WTC11 (cell line): ENCODE data around the gene PGLYRP2. TPM values are rescaled to one million over a fixed set of nuclear protein-coding genes. Genes with fewer than 3 reads are reported as not detected.

ENCODE experiments used
- ATAC-seq: fragments of 200-7000 bp; cut with Tn5 transposase; 2 replicates; pipeline ENCODE4 v1.10.0; 2021; ENCODE audit warnings: mild to moderate bottlenecking, moderate library complexity
- CTCF ChIA-PET: fragments of 300-600 bp; sonication (Branson Sonifier 250); formaldehyde crosslinking; loops from one replicate; lab custom pipeline; 2021; ENCODE audit warnings: antibody characterized with exemption; lab: Charles Lee
- POLR2A ChIA-PET: fragments of 350-600 bp; sonication (Branson Sonifier 250); formaldehyde crosslinking; loops from one replicate; lab custom pipeline; 2021; ENCODE audit warnings: antibody characterized with exemption; lab: Charles Lee
- DNase-seq: peaks from one replicate; pipeline ENCODE4 v3.0.0; 2021; ENCODE audit warnings: low spot score
- H3K27ac Mint-ChIP-seq: 2 replicates; pipeline ENCODE4 v1.8.0; 2021; ENCODE audit warnings: mixed read lengths
- H3K27me3 Mint-ChIP-seq: 2 replicates; pipeline ENCODE4 v1.8.0; 2021; ENCODE audit warnings: low read depth, mild to moderate bottlenecking, moderate library complexity, mixed read lengths
- H3K36me3 Mint-ChIP-seq: 2 replicates; pipeline ENCODE4 v1.8.0; 2021; ENCODE audit warnings: mixed read lengths
- H3K4me1 Mint-ChIP-seq: 2 replicates; pipeline ENCODE4 v1.8.0; 2022; ENCODE audit warnings: mixed read lengths
- H3K4me3 Mint-ChIP-seq: 2 replicates; pipeline ENCODE4 v1.8.0; 2021; ENCODE audit warnings: mild to moderate bottlenecking, moderate library complexity, mixed read lengths
- H3K9me3 Mint-ChIP-seq: 2 replicates; pipeline ENCODE4 v1.8.0; 2021; ENCODE audit warnings: mixed read lengths
- ETV6 ChIP-seq: sonication (generic); formaldehyde crosslinking; IDR thresholded peaks from 2 replicates; pipeline ENCODE4 v1.8.1; 2022; ENCODE audit warnings: mild to moderate bottlenecking, missing genetic modification reagents
- GABPB1 ChIP-seq: sonication (generic); formaldehyde crosslinking; IDR thresholded peaks from 2 replicates; pipeline ENCODE4 v1.8.1; 2023; ENCODE audit warnings: mild to moderate bottlenecking, missing genetic modification reagents
- JUN ChIP-seq: sonication (generic); formaldehyde crosslinking; IDR thresholded peaks from 2 replicates; pipeline ENCODE4 v1.8.0; 2023; ENCODE audit warnings: mild to moderate bottlenecking, missing genetic modification reagents
- TP53 ChIP-seq: sonication (generic); formaldehyde crosslinking; IDR thresholded peaks from 2 replicates; pipeline ENCODE4 v1.8.1; 2023; ENCODE audit warnings: mild to moderate bottlenecking, missing genetic modification reagents
- ZNF219 ChIP-seq: sonication (generic); formaldehyde crosslinking; IDR thresholded peaks from 2 replicates; pipeline ENCODE4 v1.8.0; 2023; ENCODE audit warnings: missing genetic modification reagents, mild to moderate bottlenecking, borderline replicate concordance
- total RNA-seq: library from RNA; stranded (reverse); gene quantifications from 3 replicates; pipeline ENCODE4 v1.2.3, GENCODE V29; 2021
- TF ChIP-seq, protein P1 (sequence below): fragments of 250-450 bp; sonication (Bioruptor Pico); IDR thresholded peaks from 2 replicates; pipeline ENCODE4 v1.9.0; 2021; ENCODE audit warnings: mild to moderate bottlenecking, borderline replicate concordance
- TF ChIP-seq, protein P2 (sequence below): sonication (generic); formaldehyde crosslinking; IDR thresholded peaks from 2 replicates; pipeline ENCODE4 v1.8.0; 2023; ENCODE audit warnings: missing genetic modification reagents, mild to moderate bottlenecking, borderline replicate concordance
- TF ChIP-seq, protein P3 (sequence below): sonication (generic); formaldehyde crosslinking; IDR thresholded peaks from 2 replicates; pipeline ENCODE4 v1.8.0; 2022; ENCODE audit warnings: missing genetic modification reagents
- TF ChIP-seq, protein P4 (sequence below): sonication (generic); formaldehyde crosslinking; IDR thresholded peaks from 2 replicates; pipeline ENCODE4 v1.8.1; 2023; ENCODE audit warnings: mild to moderate bottlenecking, missing genetic modification reagents
- TF ChIP-seq, protein P5 (sequence below): sonication (generic); formaldehyde crosslinking; conservative IDR thresholded peaks from 2 replicates; pipeline ENCODE4 v1.8.1; 2023; ENCODE audit warnings: mild to moderate bottlenecking, low read depth, missing genetic modification reagents, moderate library complexity
- TF ChIP-seq, protein P6 (sequence below): sonication (generic); formaldehyde crosslinking; IDR thresholded peaks from 2 replicates; pipeline ENCODE4 v1.8.1; 2023; ENCODE audit warnings: mild to moderate bottlenecking, missing genetic modification reagents, borderline replicate concordance
- TF ChIP-seq, protein P7 (sequence below): sonication (generic); formaldehyde crosslinking; IDR thresholded peaks from 2 replicates; pipeline ENCODE4 v1.8.0; 2022; ENCODE audit warnings: mild to moderate bottlenecking, missing genetic modification reagents
- TF ChIP-seq, protein P8 (sequence below): fragments of 250-450 bp; sonication (Bioruptor Pico); IDR thresholded peaks from 2 replicates; pipeline ENCODE4 v2.1.2; 2022; ENCODE audit warnings: mild to moderate bottlenecking, moderate library complexity

PGLYRP2 gene
- total RNA-seq, 1 experiment from 2014 or later = not detected

DNA sequence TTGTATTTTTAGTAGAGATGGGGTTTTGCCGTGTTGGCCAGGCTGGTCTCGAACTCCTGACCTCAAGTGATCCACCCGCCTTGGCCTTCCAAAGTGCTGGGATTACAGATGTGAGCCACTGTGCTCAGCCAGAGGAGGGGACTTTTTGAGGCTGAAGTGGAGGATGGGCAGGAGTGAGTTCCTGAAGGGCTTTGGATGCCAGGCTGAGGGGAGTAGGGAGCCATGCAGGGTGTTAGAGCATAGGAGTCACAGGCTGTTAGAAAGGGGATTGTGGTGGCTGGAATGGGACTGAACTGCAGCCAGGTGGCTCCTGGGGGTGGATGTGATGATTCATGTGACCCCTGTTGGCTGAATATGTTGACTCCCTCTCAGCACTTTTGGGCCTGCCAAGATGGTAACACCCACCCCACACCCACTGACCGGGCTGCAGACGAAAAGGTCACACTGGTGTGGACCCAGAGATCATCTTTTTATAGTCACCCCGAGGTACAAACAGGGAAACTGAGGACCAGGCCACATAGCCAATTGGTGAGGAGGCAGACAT is 40.2 kb upstream of the PGLYRP2 start:
- POLR2A ChIA-PET = interaction anchor here (0.7 kb wide), 1 partner anchor 958 kb away, joined by 3 read pairs; no protein-coding TSS in a partner anchor
- peaks cover 20% of the 10 kb centered on the region for H3K9me3 Mint-ChIP-seq
- CTCF ChIA-PET = no interaction called here
- peaks cover 10% of the 10 kb centered on the region for H3K36me3 Mint-ChIP-seq
- no peak overlapping the region for H3K27ac Mint-ChIP-seq
- ATAC-seq = no peak
- no peak overlapping the region for H3K4me3 Mint-ChIP-seq
- no peak for DNase-seq
- peaks cover 23% of the 10 kb centered on the region for H3K27me3 Mint-ChIP-seq
- no peaks in the 10 kb centered on the region for H3K4me1 Mint-ChIP-seq
- TF ChIP-seq, protein P1, sequence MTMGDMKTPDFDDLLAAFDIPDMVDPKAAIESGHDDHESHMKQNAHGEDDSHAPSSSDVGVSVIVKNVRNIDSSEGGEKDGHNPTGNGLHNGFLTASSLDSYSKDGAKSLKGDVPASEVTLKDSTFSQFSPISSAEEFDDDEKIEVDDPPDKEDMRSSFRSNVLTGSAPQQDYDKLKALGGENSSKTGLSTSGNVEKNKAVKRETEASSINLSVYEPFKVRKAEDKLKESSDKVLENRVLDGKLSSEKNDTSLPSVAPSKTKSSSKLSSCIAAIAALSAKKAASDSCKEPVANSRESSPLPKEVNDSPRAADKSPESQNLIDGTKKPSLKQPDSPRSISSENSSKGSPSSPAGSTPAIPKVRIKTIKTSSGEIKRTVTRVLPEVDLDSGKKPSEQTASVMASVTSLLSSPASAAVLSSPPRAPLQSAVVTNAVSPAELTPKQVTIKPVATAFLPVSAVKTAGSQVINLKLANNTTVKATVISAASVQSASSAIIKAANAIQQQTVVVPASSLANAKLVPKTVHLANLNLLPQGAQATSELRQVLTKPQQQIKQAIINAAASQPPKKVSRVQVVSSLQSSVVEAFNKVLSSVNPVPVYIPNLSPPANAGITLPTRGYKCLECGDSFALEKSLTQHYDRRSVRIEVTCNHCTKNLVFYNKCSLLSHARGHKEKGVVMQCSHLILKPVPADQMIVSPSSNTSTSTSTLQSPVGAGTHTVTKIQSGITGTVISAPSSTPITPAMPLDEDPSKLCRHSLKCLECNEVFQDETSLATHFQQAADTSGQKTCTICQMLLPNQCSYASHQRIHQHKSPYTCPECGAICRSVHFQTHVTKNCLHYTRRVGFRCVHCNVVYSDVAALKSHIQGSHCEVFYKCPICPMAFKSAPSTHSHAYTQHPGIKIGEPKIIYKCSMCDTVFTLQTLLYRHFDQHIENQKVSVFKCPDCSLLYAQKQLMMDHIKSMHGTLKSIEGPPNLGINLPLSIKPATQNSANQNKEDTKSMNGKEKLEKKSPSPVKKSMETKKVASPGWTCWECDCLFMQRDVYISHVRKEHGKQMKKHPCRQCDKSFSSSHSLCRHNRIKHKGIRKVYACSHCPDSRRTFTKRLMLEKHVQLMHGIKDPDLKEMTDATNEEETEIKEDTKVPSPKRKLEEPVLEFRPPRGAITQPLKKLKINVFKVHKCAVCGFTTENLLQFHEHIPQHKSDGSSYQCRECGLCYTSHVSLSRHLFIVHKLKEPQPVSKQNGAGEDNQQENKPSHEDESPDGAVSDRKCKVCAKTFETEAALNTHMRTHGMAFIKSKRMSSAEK (CRISPR knock-in tag) = no peak
- TF ChIP-seq, protein P2, sequence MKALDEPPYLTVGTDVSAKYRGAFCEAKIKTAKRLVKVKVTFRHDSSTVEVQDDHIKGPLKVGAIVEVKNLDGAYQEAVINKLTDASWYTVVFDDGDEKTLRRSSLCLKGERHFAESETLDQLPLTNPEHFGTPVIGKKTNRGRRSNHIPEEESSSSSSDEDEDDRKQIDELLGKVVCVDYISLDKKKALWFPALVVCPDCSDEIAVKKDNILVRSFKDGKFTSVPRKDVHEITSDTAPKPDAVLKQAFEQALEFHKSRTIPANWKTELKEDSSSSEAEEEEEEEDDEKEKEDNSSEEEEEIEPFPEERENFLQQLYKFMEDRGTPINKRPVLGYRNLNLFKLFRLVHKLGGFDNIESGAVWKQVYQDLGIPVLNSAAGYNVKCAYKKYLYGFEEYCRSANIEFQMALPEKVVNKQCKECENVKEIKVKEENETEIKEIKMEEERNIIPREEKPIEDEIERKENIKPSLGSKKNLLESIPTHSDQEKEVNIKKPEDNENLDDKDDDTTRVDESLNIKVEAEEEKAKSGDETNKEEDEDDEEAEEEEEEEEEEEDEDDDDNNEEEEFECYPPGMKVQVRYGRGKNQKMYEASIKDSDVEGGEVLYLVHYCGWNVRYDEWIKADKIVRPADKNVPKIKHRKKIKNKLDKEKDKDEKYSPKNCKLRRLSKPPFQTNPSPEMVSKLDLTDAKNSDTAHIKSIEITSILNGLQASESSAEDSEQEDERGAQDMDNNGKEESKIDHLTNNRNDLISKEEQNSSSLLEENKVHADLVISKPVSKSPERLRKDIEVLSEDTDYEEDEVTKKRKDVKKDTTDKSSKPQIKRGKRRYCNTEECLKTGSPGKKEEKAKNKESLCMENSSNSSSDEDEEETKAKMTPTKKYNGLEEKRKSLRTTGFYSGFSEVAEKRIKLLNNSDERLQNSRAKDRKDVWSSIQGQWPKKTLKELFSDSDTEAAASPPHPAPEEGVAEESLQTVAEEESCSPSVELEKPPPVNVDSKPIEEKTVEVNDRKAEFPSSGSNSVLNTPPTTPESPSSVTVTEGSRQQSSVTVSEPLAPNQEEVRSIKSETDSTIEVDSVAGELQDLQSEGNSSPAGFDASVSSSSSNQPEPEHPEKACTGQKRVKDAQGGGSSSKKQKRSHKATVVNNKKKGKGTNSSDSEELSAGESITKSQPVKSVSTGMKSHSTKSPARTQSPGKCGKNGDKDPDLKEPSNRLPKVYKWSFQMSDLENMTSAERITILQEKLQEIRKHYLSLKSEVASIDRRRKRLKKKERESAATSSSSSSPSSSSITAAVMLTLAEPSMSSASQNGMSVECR (CRISPR knock-in tag) = no peak
- TF ChIP-seq ZNF219 (CRISPR knock-in tag) (no peak), GABPB1 (CRISPR knock-in tag) (no peak), ETV6 (CRISPR knock-in tag) (no peak), TP53 (CRISPR knock-in tag) (no peak), JUN (CRISPR knock-in tag) (no peak)
- TF ChIP-seq, protein P3, sequence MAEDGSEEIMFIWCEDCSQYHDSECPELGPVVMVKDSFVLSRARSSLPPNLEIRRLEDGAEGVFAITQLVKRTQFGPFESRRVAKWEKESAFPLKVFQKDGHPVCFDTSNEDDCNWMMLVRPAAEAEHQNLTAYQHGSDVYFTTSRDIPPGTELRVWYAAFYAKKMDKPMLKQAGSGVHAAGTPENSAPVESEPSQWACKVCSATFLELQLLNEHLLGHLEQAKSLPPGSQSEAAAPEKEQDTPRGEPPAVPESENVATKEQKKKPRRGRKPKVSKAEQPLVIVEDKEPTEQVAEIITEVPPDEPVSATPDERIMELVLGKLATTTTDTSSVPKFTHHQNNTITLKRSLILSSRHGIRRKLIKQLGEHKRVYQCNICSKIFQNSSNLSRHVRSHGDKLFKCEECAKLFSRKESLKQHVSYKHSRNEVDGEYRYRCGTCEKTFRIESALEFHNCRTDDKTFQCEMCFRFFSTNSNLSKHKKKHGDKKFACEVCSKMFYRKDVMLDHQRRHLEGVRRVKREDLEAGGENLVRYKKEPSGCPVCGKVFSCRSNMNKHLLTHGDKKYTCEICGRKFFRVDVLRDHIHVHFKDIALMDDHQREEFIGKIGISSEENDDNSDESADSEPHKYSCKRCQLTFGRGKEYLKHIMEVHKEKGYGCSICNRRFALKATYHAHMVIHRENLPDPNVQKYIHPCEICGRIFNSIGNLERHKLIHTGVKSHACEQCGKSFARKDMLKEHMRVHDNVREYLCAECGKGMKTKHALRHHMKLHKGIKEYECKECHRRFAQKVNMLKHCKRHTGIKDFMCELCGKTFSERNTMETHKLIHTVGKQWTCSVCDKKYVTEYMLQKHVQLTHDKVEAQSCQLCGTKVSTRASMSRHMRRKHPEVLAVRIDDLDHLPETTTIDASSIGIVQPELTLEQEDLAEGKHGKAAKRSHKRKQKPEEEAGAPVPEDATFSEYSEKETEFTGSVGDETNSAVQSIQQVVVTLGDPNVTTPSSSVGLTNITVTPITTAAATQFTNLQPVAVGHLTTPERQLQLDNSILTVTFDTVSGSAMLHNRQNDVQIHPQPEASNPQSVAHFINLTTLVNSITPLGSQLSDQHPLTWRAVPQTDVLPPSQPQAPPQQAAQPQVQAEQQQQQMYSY (CRISPR knock-in tag) = no peak
- TF ChIP-seq, protein P4, sequence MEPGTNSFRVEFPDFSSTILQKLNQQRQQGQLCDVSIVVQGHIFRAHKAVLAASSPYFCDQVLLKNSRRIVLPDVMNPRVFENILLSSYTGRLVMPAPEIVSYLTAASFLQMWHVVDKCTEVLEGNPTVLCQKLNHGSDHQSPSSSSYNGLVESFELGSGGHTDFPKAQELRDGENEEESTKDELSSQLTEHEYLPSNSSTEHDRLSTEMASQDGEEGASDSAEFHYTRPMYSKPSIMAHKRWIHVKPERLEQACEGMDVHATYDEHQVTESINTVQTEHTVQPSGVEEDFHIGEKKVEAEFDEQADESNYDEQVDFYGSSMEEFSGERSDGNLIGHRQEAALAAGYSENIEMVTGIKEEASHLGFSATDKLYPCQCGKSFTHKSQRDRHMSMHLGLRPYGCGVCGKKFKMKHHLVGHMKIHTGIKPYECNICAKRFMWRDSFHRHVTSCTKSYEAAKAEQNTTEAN = no peak
- TF ChIP-seq, protein P5, sequence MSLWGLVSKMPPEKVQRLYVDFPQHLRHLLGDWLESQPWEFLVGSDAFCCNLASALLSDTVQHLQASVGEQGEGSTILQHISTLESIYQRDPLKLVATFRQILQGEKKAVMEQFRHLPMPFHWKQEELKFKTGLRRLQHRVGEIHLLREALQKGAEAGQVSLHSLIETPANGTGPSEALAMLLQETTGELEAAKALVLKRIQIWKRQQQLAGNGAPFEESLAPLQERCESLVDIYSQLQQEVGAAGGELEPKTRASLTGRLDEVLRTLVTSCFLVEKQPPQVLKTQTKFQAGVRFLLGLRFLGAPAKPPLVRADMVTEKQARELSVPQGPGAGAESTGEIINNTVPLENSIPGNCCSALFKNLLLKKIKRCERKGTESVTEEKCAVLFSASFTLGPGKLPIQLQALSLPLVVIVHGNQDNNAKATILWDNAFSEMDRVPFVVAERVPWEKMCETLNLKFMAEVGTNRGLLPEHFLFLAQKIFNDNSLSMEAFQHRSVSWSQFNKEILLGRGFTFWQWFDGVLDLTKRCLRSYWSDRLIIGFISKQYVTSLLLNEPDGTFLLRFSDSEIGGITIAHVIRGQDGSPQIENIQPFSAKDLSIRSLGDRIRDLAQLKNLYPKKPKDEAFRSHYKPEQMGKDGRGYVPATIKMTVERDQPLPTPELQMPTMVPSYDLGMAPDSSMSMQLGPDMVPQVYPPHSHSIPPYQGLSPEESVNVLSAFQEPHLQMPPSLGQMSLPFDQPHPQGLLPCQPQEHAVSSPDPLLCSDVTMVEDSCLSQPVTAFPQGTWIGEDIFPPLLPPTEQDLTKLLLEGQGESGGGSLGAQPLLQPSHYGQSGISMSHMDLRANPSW (CRISPR knock-in tag) = no peak
- TF ChIP-seq, protein P6, sequence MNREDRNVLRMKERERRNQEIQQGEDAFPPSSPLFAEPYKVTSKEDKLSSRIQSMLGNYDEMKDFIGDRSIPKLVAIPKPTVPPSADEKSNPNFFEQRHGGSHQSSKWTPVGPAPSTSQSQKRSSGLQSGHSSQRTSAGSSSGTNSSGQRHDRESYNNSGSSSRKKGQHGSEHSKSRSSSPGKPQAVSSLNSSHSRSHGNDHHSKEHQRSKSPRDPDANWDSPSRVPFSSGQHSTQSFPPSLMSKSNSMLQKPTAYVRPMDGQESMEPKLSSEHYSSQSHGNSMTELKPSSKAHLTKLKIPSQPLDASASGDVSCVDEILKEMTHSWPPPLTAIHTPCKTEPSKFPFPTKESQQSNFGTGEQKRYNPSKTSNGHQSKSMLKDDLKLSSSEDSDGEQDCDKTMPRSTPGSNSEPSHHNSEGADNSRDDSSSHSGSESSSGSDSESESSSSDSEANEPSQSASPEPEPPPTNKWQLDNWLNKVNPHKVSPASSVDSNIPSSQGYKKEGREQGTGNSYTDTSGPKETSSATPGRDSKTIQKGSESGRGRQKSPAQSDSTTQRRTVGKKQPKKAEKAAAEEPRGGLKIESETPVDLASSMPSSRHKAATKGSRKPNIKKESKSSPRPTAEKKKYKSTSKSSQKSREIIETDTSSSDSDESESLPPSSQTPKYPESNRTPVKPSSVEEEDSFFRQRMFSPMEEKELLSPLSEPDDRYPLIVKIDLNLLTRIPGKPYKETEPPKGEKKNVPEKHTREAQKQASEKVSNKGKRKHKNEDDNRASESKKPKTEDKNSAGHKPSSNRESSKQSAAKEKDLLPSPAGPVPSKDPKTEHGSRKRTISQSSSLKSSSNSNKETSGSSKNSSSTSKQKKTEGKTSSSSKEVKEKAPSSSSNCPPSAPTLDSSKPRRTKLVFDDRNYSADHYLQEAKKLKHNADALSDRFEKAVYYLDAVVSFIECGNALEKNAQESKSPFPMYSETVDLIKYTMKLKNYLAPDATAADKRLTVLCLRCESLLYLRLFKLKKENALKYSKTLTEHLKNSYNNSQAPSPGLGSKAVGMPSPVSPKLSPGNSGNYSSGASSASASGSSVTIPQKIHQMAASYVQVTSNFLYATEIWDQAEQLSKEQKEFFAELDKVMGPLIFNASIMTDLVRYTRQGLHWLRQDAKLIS = no peak
- TF ChIP-seq, protein P7, sequence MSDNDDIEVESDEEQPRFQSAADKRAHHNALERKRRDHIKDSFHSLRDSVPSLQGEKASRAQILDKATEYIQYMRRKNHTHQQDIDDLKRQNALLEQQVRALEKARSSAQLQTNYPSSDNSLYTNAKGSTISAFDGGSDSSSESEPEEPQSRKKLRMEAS (CRISPR knock-in tag) = no peak
- TF ChIP-seq, protein P8, sequence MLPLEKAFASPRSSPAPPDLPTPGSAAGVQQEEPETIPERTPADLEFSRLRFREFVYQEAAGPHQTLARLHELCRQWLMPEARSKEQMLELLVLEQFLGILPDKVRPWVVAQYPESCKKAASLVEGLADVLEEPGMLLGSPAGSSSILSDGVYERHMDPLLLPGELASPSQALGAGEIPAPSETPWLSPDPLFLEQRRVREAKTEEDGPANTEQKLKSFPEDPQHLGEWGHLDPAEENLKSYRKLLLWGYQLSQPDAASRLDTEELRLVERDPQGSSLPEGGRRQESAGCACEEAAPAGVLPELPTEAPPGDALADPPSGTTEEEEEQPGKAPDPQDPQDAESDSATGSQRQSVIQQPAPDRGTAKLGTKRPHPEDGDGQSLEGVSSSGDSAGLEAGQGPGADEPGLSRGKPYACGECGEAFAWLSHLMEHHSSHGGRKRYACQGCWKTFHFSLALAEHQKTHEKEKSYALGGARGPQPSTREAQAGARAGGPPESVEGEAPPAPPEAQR (CRISPR knock-in tag) = no peak
